Measurements from ENCODE around the gene LRRK1.
A peak's percentile ranks its signal among the peaks of the same experiment; 100 is the strongest.

LRRK1 gene, protein sequence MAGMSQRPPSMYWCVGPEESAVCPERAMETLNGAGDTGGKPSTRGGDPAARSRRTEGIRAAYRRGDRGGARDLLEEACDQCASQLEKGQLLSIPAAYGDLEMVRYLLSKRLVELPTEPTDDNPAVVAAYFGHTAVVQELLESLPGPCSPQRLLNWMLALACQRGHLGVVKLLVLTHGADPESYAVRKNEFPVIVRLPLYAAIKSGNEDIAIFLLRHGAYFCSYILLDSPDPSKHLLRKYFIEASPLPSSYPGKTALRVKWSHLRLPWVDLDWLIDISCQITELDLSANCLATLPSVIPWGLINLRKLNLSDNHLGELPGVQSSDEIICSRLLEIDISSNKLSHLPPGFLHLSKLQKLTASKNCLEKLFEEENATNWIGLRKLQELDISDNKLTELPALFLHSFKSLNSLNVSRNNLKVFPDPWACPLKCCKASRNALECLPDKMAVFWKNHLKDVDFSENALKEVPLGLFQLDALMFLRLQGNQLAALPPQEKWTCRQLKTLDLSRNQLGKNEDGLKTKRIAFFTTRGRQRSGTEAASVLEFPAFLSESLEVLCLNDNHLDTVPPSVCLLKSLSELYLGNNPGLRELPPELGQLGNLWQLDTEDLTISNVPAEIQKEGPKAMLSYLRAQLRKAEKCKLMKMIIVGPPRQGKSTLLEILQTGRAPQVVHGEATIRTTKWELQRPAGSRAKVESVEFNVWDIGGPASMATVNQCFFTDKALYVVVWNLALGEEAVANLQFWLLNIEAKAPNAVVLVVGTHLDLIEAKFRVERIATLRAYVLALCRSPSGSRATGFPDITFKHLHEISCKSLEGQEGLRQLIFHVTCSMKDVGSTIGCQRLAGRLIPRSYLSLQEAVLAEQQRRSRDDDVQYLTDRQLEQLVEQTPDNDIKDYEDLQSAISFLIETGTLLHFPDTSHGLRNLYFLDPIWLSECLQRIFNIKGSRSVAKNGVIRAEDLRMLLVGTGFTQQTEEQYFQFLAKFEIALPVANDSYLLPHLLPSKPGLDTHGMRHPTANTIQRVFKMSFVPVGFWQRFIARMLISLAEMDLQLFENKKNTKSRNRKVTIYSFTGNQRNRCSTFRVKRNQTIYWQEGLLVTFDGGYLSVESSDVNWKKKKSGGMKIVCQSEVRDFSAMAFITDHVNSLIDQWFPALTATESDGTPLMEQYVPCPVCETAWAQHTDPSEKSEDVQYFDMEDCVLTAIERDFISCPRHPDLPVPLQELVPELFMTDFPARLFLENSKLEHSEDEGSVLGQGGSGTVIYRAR (N-terminal part only)

DNA sequence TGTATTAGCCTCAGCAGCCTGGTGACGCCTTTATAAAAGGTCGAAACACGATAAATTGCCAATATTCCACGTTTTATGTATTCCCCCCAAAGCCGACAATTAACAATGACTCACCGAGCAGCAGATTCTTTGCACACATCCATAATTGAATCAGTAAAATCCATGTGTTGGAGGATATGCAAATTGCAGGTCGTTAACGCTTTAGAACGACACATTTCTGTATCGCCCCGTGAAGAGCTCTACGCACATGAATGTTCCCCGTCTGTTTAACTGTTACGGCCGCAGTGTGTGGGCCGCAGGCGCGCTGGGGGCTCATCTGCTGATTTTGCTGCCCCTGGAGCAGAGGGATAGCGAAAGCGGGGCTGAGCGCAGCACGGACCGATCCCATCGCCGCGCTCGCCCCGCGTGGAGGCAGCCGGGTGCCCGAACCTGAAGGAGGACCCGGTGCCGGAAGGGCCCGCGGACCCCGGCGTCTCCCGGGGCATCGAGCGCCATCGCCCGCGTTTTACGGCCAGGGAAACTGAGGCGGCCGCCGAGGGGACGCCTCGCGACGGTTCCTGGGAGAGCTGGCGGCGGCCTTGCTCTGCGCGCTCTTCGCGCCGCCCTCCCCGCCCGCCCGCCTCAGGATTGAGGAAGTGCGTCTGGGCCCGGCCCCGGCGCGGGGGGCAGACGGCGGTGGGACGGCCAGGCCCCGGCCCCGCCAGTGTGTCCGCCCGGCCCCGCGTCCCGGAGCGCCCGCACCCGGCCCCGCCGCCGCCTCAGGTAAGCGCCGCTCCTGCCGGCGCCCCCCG lies at the start of gene LRRK1:
Gene LRRK1, plus strand, starts transcription at position 668 of the 791 bp plus-strand sequence. CDS start 5,276 bp downstream, outside the sequence.
- DNase-seq (ENCODE audit: insufficient read length, low spot score) (peak; percentile 50), FAIRE-seq (no peak)

DNA sequence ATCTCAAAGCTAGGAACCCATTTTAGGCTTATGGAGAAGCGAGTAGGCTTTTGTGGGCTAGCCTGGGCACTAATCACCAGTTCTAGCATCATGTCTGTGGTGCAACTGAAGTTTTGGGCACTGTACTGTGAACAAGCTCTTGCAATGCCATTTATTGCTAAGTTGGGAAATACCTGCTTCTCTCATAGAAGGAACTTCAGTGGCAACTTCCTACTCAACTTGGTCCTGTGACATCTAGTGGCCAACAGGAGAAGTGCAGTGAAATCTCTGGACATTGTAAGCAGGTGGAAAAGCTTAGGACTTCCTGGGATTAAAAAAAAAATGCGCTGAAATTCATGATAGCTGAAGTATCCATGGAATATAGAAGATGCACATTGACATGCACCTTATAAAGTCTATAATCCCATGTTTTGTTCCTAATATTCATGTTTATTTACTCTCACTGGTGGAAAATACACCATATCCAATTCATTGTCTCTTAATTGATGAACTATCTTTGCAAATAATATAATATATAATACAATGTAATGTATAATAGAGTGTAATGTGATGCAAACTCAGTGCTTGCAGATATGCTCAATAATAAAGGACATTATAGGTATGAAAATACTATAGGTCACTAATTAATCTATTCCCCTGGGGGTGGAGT lies 46.0 kb upstream of the LRRK1 start:
- DNase-seq (ENCODE audit: insufficient read length, low spot score): peak; percentile 79
- no peak for FAIRE-seq

DNA sequence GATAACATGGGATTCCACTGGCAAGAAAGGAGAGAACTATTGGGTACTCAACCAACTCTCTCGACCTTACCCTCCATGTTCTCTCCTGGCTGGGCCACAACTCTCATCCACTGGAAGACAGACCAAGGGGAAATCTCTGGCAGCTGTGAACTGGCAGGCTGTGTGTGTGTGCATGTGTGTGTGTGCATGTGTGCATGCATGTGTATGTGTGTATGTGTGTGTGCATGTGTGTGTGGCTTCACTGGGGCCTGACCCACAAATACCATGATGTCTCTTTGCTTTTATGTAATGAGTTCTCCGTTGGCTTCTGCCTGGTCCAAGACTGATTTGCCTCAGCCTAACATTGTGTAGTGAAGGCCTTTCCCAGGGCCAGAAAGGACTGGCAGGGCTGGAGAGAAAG lies 43.7 kb upstream of the LRRK1 start:
- no peak for DNase-seq (ENCODE audit: insufficient read length, low spot score)
- FAIRE-seq: no peak

DNA sequence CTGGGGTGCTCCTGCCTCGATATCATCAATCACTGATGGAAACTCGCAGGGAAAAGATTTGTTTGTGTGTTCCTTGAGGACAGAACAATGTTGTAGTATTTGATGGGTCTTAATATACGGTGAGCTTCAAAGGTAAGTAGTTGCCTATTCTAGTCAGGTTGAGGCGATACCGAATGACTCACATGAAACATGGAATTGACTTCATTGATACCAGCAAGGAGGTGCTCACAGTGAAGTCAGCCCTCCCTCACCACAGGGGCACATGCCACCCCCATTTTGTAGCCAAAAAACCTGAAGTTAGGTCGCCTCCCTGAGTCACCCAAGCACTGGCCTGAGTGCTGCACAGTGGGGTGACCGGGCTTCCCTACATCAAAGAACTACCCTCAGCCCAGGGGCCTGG lies 43.2 kb upstream of the LRRK1 start:
- DNase-seq (ENCODE audit: insufficient read length, low spot score) (no peak), FAIRE-seq (no peak)

DNA sequence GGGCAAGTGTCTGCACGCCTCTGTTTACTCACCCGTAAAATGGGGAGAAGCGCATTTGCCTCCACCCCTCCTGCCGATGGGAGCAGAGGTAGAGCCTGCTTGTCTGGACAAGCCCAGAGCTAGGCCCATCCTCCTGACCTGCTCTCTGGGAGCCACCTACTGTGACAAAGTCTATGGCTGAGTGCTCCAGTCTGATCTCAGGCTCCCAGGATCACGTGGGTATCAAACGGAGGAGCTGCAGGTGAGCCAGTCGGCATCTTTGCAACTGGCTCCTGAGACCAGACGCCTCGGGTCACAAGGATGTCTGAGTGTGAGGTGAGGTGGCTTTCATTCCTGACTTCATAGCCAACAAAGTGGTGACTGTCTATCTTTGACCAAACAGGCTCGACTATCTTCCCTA lies 41.6 kb upstream of the LRRK1 start:
- FAIRE-seq: no peak
- DNase-seq (ENCODE audit: insufficient read length, low spot score): no peak

DNA sequence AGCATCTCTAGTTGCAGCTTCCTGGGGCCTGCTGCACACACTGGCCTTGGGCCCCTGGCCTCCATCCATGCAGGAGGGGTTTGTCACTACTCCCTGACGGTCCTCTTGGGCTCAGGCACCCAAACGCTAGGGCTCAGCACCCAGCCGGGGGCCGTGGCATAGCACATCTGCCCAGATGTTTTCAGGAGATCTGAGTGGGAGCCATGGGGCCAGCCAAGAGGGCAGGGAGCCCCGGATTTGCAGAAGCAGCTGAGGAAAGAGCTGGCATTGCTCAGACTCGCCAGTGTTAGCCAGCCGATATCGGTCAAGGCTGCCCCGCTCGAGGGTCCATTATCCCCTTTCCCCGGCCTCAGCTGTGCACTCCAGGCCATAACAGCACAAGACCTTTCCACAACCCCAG lies 41.0 kb upstream of the LRRK1 start:
- no peak for FAIRE-seq
- no peak for DNase-seq (ENCODE audit: insufficient read length, low spot score)

DNA sequence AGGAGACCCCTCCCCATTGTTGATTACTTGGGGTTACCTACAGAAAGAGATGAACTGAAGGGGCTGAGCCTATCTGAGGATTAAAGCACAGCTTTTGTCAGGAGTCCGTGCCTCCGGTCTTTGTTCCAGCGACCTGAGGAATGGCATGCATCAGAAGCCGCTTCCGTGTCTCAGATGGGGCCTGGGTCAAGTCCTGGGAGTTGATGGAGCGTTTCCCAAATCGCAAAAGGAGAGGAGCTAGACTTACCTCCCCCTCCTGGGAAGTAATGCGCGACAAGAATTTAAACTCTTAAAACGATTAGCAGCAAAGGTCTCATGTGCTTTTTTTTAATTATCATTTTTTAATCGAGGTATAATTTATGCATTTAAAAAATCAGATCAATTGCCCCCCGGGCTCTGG lies 40.5 kb upstream of the LRRK1 start:
- no peak for DNase-seq (ENCODE audit: insufficient read length, low spot score)
- FAIRE-seq: no peak

DNA sequence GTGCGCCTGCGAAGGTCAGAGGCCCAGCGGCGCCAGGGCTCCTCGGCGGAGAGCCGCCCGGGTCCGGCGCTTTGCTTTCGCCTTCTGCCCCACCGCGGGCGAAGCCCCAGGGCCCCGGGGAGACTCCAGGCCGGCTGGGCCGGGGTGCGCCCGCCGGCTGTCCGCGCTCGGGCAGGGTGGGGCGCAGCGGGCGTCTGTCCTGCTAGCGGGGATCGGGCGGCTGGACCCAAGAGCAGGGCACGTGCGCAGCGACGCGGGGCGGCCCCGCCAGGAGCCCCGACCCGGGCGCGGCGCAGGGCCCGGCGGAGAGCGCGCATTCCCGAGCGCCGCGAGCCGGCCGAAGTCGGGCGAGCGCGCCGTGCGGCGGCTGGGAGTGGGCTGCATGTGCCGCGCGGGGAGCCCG lies 40.1 kb upstream of the LRRK1 start:
- no peak for FAIRE-seq

DNA sequence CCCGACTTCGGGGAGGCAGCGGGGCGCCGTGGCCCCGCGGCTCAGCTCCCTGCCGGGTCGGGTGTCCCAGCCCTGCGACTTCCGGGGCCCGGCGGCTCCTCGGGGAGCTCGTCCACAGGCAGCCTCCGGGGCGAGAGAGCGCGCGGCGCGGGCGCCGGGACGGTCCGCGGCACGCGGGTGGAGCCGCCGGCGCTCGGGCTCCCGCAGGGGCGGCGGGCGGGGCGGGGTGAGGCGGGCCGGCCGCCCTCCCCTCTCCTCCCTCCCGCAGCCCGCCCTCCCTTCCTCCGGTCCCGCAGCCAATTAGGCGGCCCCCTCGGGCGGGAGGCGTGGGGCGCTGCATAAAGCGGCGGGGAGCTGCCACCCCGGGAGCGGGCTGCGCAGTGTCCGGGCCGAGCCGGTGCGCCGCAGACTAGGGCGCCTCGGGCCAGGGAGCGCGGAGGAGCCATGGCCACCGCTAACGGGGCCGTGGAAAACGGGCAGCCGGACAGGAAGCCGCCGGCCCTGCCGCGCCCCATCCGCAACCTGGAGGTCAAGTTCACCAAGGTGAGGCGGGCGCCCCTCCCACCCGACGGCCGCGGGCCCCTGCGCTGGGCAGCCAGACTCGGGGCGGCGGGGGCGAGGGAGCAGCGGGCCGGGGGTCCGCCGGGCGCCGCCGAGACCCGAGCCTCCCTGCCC lies 39.6 kb upstream of the LRRK1 start, which contains the start of gene ALDH1A3:
Gene ALDH1A3, plus strand, starts transcription at position 368 of the 675 bp plus-strand sequence. Its CDS starts 77 bp downstream, at position 445.
- peak; percentile 49 for FAIRE-seq
- DNase-seq (ENCODE audit: insufficient read length, low spot score): peak; percentile 56

More for the DNA sequence above, 40.1 kb upstream of the LRRK1 start:
- peak; percentile 31 for DNase-seq (ENCODE audit: insufficient read length, low spot score)

DNA sequence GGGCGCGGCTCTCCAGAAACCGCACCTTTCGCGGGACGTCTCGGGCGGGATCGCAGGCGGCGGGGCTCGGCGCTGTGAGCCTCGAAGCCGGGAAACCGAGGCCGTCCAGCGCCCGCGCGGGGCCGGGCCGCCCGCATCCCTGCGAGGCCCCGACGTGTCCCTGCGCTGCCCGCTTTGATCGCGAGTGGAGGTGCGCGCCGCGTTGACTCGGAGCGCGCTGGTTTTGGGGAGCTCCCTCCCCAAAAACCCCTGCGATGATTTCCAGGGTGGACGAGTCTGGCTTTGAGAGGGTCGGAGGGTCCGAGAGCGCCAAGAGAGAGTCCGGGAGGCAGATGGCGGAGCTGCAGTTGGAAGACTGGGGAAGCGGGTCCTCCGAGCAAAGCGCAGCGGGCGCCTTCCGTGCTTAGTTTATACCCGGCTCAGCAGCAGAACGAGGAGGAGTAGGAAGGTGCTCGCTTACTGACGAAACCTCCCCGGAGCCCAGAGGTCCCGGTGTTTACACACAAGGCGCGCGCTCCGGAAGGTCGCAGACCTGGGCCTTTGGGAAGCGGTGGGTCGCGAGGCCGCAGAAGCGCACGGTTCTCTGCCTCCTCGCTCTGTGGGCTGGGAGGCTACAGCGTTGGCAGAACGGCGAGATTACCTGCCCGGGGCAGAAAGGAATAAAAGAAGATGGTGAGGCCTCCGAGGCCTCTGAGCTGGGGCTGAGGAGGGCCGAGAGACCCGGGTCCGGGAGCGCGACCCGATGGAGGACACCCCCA lies 38.8 kb upstream of the LRRK1 start:
- DNase-seq (ENCODE audit: insufficient read length, low spot score) (no peak), FAIRE-seq (no peak)

DNA sequence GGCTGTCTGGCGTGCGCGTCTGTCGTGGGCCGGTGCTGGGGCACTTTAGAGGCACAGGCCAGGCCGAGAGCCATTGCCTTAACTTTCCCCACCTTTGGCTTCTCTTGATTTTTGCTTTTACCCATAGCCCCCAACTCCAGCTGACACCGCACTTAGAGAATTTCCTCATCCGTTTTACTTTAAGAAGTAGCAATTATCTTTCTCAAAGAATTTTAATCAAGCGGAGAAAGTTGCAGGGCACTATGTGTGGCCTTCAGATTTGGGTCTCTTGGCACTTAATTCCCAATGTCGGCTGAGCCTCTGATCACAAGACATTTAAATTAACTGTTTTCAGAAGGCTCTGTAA lies 38.3 kb upstream of the LRRK1 start:
- FAIRE-seq (no peak), DNase-seq (ENCODE audit: insufficient read length, low spot score) (no peak)

DNA sequence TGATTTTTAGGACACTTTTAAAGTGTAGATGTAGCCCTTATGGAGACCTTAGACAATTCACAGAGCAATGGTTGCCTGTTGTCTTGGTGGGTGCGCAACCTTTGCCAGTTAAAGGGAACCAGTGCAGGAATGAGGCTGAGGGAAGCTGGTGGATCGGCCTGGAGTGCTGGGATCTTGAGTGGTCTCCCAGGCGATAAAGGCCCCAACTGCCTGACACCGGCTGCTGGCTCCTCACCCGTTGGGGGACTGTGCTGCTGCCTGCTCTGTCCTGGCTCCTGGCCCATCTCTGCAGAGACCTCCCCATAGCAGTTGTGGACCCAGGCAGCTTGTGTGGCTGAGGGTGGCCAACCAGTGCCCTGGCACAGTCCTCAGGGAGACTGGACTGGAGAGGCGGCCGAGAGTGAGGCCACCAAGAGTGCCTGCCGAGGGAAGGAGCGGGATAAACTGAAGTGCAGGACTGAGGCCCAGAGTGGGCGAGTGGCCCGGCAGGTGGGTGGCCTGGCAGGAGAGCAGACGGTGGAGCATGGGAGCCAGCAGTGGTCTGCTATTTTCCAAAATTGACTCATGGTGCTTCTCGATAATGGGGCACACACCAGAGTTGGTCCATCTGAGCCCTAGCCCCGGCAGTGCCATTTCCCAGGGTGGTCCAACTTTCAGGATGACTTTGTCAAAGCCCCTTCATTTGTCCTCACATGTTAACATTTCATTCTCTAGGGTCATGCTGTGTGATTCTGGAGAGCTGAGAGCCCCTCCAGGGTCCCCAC lies 37.4 kb upstream of the LRRK1 start:
- DNase-seq (ENCODE audit: insufficient read length, low spot score): no peak
- no peak for FAIRE-seq

DNA sequence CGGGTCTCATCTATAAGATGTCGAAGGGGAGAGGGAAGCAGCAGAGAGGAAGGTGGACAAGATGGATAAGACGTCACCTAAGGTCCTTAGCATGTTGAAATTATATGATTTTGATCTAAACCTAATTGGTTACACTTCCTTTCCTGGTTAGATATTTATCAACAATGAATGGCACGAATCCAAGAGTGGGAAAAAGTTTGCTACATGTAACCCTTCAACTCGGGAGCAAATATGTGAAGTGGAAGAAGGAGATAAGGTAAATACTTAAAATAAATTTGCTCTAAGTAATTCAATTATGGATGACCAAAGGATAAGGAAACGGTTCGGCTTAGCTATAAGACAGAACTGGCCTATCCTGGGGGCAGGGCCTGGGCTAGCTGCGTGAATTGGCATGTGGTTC lies 34.0 kb upstream of the LRRK1 start:
- FAIRE-seq (no peak), DNase-seq (ENCODE audit: insufficient read length, low spot score) (no peak)

DNA sequence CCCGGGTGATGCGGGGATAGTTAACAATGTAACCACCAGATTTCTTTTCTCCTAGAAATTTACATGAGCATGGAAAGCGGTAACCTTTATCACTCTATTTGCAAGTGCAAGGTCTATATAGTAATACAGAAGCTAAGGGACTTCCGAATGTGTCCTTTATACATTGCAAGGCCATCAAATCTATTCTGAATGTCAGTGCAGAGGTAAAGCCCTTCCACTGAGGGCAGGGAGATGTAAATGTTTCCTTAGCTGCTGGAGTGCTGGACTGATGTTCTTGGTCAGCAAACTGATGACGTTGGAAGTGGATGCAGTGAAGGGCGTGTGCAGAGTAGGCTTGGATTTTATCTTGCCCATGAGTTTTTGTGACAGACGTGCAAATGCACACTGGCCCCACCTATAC lies 33.3 kb upstream of the LRRK1 start:
- DNase-seq (ENCODE audit: insufficient read length, low spot score) (no peak), FAIRE-seq (no peak)

DNA sequence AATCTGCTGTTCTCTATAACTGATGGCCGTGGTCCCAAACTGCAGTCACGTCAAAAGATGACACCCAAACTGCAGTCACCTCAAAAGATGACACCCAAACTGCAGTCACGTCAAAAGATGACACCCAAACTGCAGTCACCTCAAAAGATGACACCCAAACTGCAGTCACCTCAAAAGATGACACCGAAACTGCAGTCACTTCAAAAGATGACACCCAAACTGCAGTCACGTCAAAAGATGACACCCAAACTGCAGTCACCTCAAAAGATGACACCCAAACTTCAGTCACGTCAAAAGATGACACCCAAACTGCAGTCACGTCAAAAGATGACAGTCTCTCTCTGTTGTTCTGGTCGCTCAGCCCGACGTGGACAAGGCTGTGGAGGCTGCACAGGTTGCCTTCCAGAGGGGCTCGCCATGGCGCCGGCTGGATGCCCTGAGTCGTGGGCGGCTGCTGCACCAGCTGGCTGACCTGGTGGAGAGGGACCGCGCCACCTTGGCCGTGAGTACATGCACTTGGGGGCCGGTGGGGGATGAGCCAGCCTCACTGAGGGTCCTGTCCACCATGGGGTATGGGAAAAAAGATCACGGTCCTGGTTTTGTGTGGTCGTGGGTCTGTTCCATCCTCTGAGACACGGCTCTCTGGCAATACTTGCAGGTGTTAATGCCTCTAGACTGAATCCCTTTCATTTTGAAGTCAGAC lies 31.8 kb upstream of the LRRK1 start:
- DNase-seq (ENCODE audit: insufficient read length, low spot score) (no peak), FAIRE-seq (no peak)

DNA sequence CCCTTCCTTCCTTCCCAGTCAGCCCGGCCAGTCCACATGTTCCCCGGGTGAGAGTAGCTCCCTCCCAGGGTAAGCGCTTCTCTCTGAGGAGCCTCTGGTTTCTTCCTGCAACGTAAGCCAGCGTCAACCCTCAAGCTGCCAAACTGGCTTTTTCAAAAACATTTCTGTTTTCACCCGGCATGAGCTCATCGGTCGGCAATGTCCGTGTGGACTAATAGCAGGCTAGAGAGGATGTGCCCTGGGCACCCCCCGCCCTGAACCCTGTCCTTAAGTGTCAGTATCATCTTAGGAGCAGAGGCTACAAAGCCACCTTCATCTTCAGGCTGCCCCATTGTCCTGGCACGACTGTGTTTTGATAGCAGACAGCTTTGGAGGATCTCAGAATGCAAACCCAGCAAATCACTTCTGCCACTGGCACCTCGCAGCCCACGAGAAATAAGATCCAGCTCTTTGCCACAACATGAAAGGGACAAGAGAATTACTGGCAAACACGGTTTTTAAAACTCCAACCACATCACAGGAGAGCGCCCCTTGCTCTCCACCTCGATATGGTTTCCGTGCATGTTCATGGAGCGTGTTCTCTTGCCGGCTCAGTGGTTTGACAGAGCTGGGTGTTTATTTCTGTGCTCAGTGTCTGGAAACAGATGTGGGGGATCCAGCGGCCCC lies 29.6 kb upstream of the LRRK1 start:
- FAIRE-seq (peak; percentile 16), DNase-seq (ENCODE audit: insufficient read length, low spot score) (peak; percentile 39)
